Measurements from ENCODE around the gene NEO1. TPM values are rescaled to one million over a fixed set of nuclear protein-coding genes. Genes with fewer than 3 reads are reported as not detected.

Gene NEO1
- total and polyA plus RNA-seq, 9 of the 15 experiments (the other 6 are each of a cell fraction or from before 2014, with no cell fraction given), result 0.08 to 1.7 (median 0.48) TPM

GRCh38 chr15:73268457-73268856 is 216.2 kb downstream of the NEO1 start (continued):
- TF ChIP-seq PREB (CRISPR knock-in tag; IDR thresholded peaks at IDR 0.05) (no peak), TOE1 (IDR thresholded peaks at IDR 0.05; ENCODE audit: borderline replicate concordance) (no peak), TOE1 (CRISPR knock-in tag; IDR thresholded peaks at IDR 0.05; ENCODE audit: borderline replicate concordance, low read depth) (no peak), HMG20B (CRISPR knock-in tag; IDR thresholded peaks at IDR 0.05) (no peak), HCFC1 (IDR thresholded peaks at IDR 0.05; ENCODE audit: low read depth, low read length) (no peak), MLX (CRISPR knock-in tag; conservative IDR thresholded peaks at IDR 0.05) (no peak), TSHZ1 (CRISPR knock-in tag; IDR thresholded peaks at IDR 0.05) (no peak)
